Measurements from ENCODE around the gene CELSR3.

CELSR3 gene

GRCh38 chr3:48652923-48653715 is 9.6 kb downstream of the CELSR3 start:
- TF ChIP-seq TCF12 (IDR thresholded peaks at IDR 0.05; ENCODE audit: low read depth) (no peak), CEBPB (IDR thresholded peaks at IDR 0.05) (no peak), EGR1 (IDR thresholded peaks at IDR 0.05) (no peak), EP300 (IDR thresholded peaks at IDR 0.05; ENCODE audit: borderline replicate concordance) (no peak), TEAD4 (IDR thresholded peaks at IDR 0.05) (no peak), NFIC (IDR thresholded peaks at IDR 0.05) (no peak), REST (IDR thresholded peaks at IDR 0.05; ENCODE audit: low read depth) (no peak), YY1 (IDR thresholded peaks at IDR 0.05; ENCODE audit: low read depth) (no peak), USF1 (IDR thresholded peaks at IDR 0.05) (no peak)

GRCh38 chr3:48651771-48652170 is 10.9 kb downstream of the CELSR3 start:
- no peak for TF ChIP-seq CREB1 (IDR thresholded peaks at IDR 0.05; ENCODE audit: low read depth)
- no peak for TF ChIP-seq EP300 (IDR thresholded peaks at IDR 0.05; ENCODE audit: borderline replicate concordance)
- TF ChIP-seq NFIC (IDR thresholded peaks at IDR 0.05): no peak
- no peak for TF ChIP-seq TAF1 (IDR thresholded peaks at IDR 0.05; ENCODE audit: low read depth)
- no peak for TF ChIP-seq TCF12 (IDR thresholded peaks at IDR 0.05; ENCODE audit: low read depth)
- no peak for TF ChIP-seq ZBTB7A (IDR thresholded peaks at IDR 0.05; ENCODE audit: low read depth)
- TF ChIP-seq FOXM1 (IDR thresholded peaks at IDR 0.05; ENCODE audit: borderline replicate concordance, low read depth): no peak

- no peak for TF ChIP-seq TAF1 (IDR thresholded peaks at IDR 0.05; ENCODE audit: low read depth)
Observed at GRCh38 chr3:48650723-48651122, 12.0 kb downstream of the CELSR3 start.

- TF ChIP-seq TAF1 (IDR thresholded peaks at IDR 0.05; ENCODE audit: low read depth): no peak
- no peak for TF ChIP-seq YY1 (IDR thresholded peaks at IDR 0.05; ENCODE audit: low read depth)
Observed at GRCh38 chr3:48648188-48648850, 14.4 kb downstream of the CELSR3 start.

GRCh38 chr3:48647714-48648113 is 15.0 kb downstream of the CELSR3 start:
- TF ChIP-seq TAF1 (IDR thresholded peaks at IDR 0.05; ENCODE audit: low read depth): no peak
- TF ChIP-seq YY1 (IDR thresholded peaks at IDR 0.05; ENCODE audit: low read depth): no peak
- TF ChIP-seq MAX (IDR thresholded peaks at IDR 0.05): no peak
- TF ChIP-seq ZBTB7A (IDR thresholded peaks at IDR 0.05; ENCODE audit: low read depth): no peak
- no peak for TF ChIP-seq TEAD4 (IDR thresholded peaks at IDR 0.05)
- no peak for TF ChIP-seq EGR1 (IDR thresholded peaks at IDR 0.05)
- TF ChIP-seq TCF12 (IDR thresholded peaks at IDR 0.05; ENCODE audit: low read depth): no peak
- TF ChIP-seq CREB1 (IDR thresholded peaks at IDR 0.05; ENCODE audit: low read depth): no peak
- no peak for TF ChIP-seq USF1 (IDR thresholded peaks at IDR 0.05)
- no peak for TF ChIP-seq REST (IDR thresholded peaks at IDR 0.05; ENCODE audit: low read depth)
- no peak for TF ChIP-seq CEBPB (IDR thresholded peaks at IDR 0.05)
- TF ChIP-seq EP300 (IDR thresholded peaks at IDR 0.05; ENCODE audit: borderline replicate concordance): no peak
- no peak for TF ChIP-seq NFIC (IDR thresholded peaks at IDR 0.05)
- TF ChIP-seq FOXM1 (IDR thresholded peaks at IDR 0.05; ENCODE audit: borderline replicate concordance, low read depth): no peak
- no peak for TF ChIP-seq RAD21 (IDR thresholded peaks at IDR 0.05; ENCODE audit: low read depth)

GRCh38 chr3:48644898-48645760 is 17.6 kb downstream of the CELSR3 start:
- TF ChIP-seq YY1 (IDR thresholded peaks at IDR 0.05; ENCODE audit: low read depth) (no peak), TCF12 (IDR thresholded peaks at IDR 0.05; ENCODE audit: low read depth) (no peak), REST (IDR thresholded peaks at IDR 0.05; ENCODE audit: low read depth) (no peak), FOXM1 (IDR thresholded peaks at IDR 0.05; ENCODE audit: borderline replicate concordance, low read depth) (no peak), USF1 (IDR thresholded peaks at IDR 0.05) (no peak), TAF1 (IDR thresholded peaks at IDR 0.05; ENCODE audit: low read depth) (no peak), CREB1 (IDR thresholded peaks at IDR 0.05; ENCODE audit: low read depth) (no peak), RAD21 (IDR thresholded peaks at IDR 0.05; ENCODE audit: low read depth) (no peak), NFIC (IDR thresholded peaks at IDR 0.05) (no peak), ZBTB7A (IDR thresholded peaks at IDR 0.05; ENCODE audit: low read depth) (no peak), EGR1 (IDR thresholded peaks at IDR 0.05) (no peak), MAX (IDR thresholded peaks at IDR 0.05) (no peak), CEBPB (IDR thresholded peaks at IDR 0.05) (no peak)
